MM.1S (cell line): ENCODE data around the gene GRK2.
A peak's percentile ranks its signal among the peaks of the same experiment; 100 is the strongest.

Source experiments
- DNase-seq: peaks from one replicate; pipeline ENCODE4 v3.0.0-alpha.2; 2015
- H2AFZ ChIP-seq: fragments of 300-600 bp; sonication (generic); 2 replicates; pipeline ENCODE4 v1.6.0; 2016; ENCODE audit warnings: antibody characterized with exemption, low read length
- H3F3A ChIP-seq: fragments of 300-600 bp; sonication (generic); 2 replicates; pipeline ENCODE4 v1.6.1; 2016; ENCODE audit warnings: mild to moderate bottlenecking, antibody characterized with exemption, low read length, moderate library complexity, mixed read lengths; ENCODE audit not compliant: insufficient read depth
- H3K27ac ChIP-seq: fragments of 300-600 bp; sonication (generic); 2 replicates; pipeline ENCODE4 v1.5.1; 2016; ENCODE audit warnings: mild to moderate bottlenecking, low read length
- H3K27me3 ChIP-seq: fragments of 300-600 bp; sonication (generic); replicated peaks from 2 replicates; pipeline ENCODE4 v1.6.0; 2016; ENCODE audit warnings: low read length; ENCODE audit not compliant: insufficient read depth
- H3K36me3 ChIP-seq: fragments of 300-600 bp; sonication (generic); replicated peaks from 2 replicates; pipeline ENCODE4 v1.6.1; 2016; ENCODE audit warnings: mild to moderate bottlenecking, low read length, mixed read lengths; ENCODE audit not compliant: insufficient read depth
- H3K4me1 ChIP-seq: fragments of 300-600 bp; sonication (generic); 2 replicates; pipeline ENCODE4 v1.6.1; 2016; ENCODE audit warnings: low read length, mixed read lengths
- H3K4me2 ChIP-seq: fragments of 300-600 bp; sonication (generic); 2 replicates; pipeline ENCODE4 v1.6.0; 2016; ENCODE audit warnings: low read depth, low read length
- H3K4me3 ChIP-seq: fragments of 300-600 bp; sonication (generic); 2 replicates; pipeline ENCODE4 v1.5.1; 2016; ENCODE audit warnings: low read length, mixed read lengths
- H3K79me2 ChIP-seq: fragments of 300-600 bp; sonication (generic); 2 replicates; pipeline ENCODE4 v1.6.1; 2016; ENCODE audit warnings: mixed run types, low read length, mixed read lengths
- H3K9ac ChIP-seq: fragments of 300-600 bp; sonication (generic); 2 replicates; pipeline ENCODE4 v1.6.1; 2016; ENCODE audit warnings: low read length, mixed read lengths
- H3K9me2 ChIP-seq: fragments of 300-600 bp; sonication (generic); replicated peaks from 2 replicates; pipeline ENCODE4 v1.6.1; 2016; ENCODE audit warnings: mild to moderate bottlenecking, low read length, mixed read lengths; ENCODE audit not compliant: insufficient read depth
- H3K9me3 ChIP-seq: fragments of 300-600 bp; sonication (generic); replicated peaks from 2 replicates; pipeline ENCODE4 v1.6.1; 2016; ENCODE audit warnings: mild to moderate bottlenecking, low read length, mixed read lengths; ENCODE audit not compliant: insufficient read depth
- H4K20me1 ChIP-seq: fragments of 300-600 bp; sonication (generic); 2 replicates; pipeline ENCODE4 v1.6.1; 2016; ENCODE audit warnings: mild to moderate bottlenecking, low read length, moderate library complexity, mixed read lengths; ENCODE audit not compliant: insufficient read depth
- CTCF ChIP-seq: fragments of 300-600 bp; sonication (generic); IDR thresholded peaks from 2 replicates; pipeline ENCODE4 v1.5.1; 2016; ENCODE audit warnings: antibody characterized with exemption, low read length, mixed read lengths
- EZH2 ChIP-seq: fragments of 300-600 bp; sonication (generic); optimal IDR thresholded peaks from 2 replicates; pipeline ENCODE3; 2017; ENCODE audit warnings: low read depth, mild to moderate bottlenecking, antibody characterized with exemption, low read length, mixed read lengths
- EZH2phosphoT487 ChIP-seq: fragments of 300-600 bp; sonication (generic); IDR thresholded peaks from 2 replicates; pipeline ENCODE4 v1.6.1; 2018; ENCODE audit warnings: antibody characterized with exemption, low read length

Gene GRK2

GRCh38 chr11:67253872-67254624 is 12.2 kb upstream of the GRK2 start:
- DNase-seq: no peak
- Histone ChIP-seq H3K4me3 (no peak overlapping the region), H3K27me3 (no peaks in the 10 kb centered on the region)

GRCh38 chr11:67254798-67255197 is 11.5 kb upstream of the GRK2 start:
- Histone ChIP-seq H4K20me1 (no peaks in the 10 kb centered on the region; the same call in none of the 2 replicates), H3K9ac (no peak overlapping the region), H3K4me1 (no peaks in the 10 kb centered on the region), H3F3A (peaks cover 49% of the 10 kb centered on the region), H3K36me3 (peaks cover 45% of the 10 kb centered on the region), H3K79me2 (peaks cover 46% of the 10 kb centered on the region), H3K4me3 (no peak overlapping the region), H3K27ac (no peak overlapping the region), H3K4me2 (no peak overlapping the region), H3K9me3 (no peaks in the 10 kb centered on the region), H3K27me3 (no peaks in the 10 kb centered on the region), H3K9me2 (no peaks in the 10 kb centered on the region), H2AFZ (no peak overlapping the region)
- TF ChIP-seq EZH2 (no peak), CTCF (no peak), EZH2phosphoT487 (no peak)
- DNase-seq: peak; percentile 3

More at GRCh38 chr11:67253872-67254624, 12.2 kb upstream of the GRK2 start:
- no peak overlapping the region for H2AFZ ChIP-seq
- H3K9ac ChIP-seq: no peak overlapping the region
- TF ChIP-seq CTCF: no peak
- no peak for TF ChIP-seq EZH2
- TF ChIP-seq EZH2phosphoT487: no peak
- no peaks in the 10 kb centered on the region; the same call in none of the 2 replicates for H4K20me1 ChIP-seq
- H3K9me2 ChIP-seq: no peaks in the 10 kb centered on the region
- no peaks in the 10 kb centered on the region for H3K4me1 ChIP-seq
- H3K4me2 ChIP-seq: no peak overlapping the region
- H3K79me2 ChIP-seq: peaks cover 53% of the 10 kb centered on the region
- H3K9me3 ChIP-seq: no peaks in the 10 kb centered on the region
- H3K27ac ChIP-seq: no peak overlapping the region
- peaks cover 49% of the 10 kb centered on the region for H3K36me3 ChIP-seq
- peaks cover 48% of the 10 kb centered on the region for H3F3A ChIP-seq

- Histone ChIP-seq H3K9me3 (no peaks in the 10 kb centered on the region), H2AFZ (no peak overlapping the region), H3K9ac (no peak overlapping the region), H3F3A (peaks cover 50% of the 10 kb centered on the region), H3K27ac (no peak overlapping the region), H4K20me1 (no peaks in the 10 kb centered on the region; the same call in none of the 2 replicates), H3K36me3 (peaks cover 40% of the 10 kb centered on the region), H3K4me2 (no peak overlapping the region), H3K27me3 (no peaks in the 10 kb centered on the region), H3K79me2 (peaks cover 41% of the 10 kb centered on the region), H3K4me3 (no peak overlapping the region), H3K4me1 (no peaks in the 10 kb centered on the region), H3K9me2 (no peaks in the 10 kb centered on the region)
- no peak for TF ChIP-seq EZH2
- TF ChIP-seq EZH2phosphoT487: no peak
- TF ChIP-seq CTCF: no peak
- peak; percentile 0 for DNase-seq
These were observed 10.9 kb upstream of the GRK2 start for GRCh38 chr11:67255353-67255752.
